Retinal pigment epithelial cell (primary cell): ENCODE measurements around the gene SLC6A16.
A peak's percentile ranks its signal among the peaks of the same experiment; 100 is the strongest.

Source experiments
- DNase-seq: peaks from one replicate; pipeline ENCODE4 v3.0.0-alpha.2; 2010; ENCODE audit warnings: low read depth
- H3K4me3 ChIP-seq: 2 replicates; pipeline ENCODE4 v1.5.1; 2011; ENCODE audit warnings: mild to moderate bottlenecking, low read length, control low read depth, moderate library complexity
- CTCF ChIP-seq: conservative IDR thresholded peaks from 2 replicates; pipeline ENCODE4 v1.5.1; 2011; ENCODE audit warnings: low read depth, low read length, control low read depth, inconsistent platforms

Gene SLC6A16

DNA sequence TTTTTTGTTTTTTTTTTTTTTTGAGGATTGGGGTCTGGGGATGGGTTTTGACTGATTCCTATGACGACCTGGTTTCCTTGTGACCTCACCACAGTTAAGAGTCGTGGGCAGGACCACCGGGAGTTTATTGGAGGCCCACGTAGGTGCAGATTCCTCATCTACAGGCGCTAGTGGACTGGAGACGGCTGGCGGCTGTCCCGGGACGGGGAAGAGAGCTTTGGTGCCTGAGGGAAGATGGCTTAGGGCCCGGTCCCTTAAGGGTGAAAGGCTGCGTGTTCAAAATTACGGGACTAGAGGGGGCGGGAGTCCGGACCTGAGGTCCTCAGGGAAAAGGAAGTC, 37.9 kb upstream of the SLC6A16 start:
- no peak for DNase-seq
- peak overlapping the region; percentile 88 for H3K4me3 ChIP-seq
- TF ChIP-seq CTCF, result no peak

GRCh38 chr19:49362048-49362928, 37.3 kb upstream of the SLC6A16 start, which contains the start of gene TEAD2:
Gene TEAD2, minus strand, starts transcription at chr19:49362416. Its CDS starts 2,341 bp downstream, at chr19:49360075.
- no peak for TF ChIP-seq CTCF
- H3K4me3 ChIP-seq, result peak within 1 kb of the TSS; percentile 88
- DNase-seq, result no peak

DNA sequence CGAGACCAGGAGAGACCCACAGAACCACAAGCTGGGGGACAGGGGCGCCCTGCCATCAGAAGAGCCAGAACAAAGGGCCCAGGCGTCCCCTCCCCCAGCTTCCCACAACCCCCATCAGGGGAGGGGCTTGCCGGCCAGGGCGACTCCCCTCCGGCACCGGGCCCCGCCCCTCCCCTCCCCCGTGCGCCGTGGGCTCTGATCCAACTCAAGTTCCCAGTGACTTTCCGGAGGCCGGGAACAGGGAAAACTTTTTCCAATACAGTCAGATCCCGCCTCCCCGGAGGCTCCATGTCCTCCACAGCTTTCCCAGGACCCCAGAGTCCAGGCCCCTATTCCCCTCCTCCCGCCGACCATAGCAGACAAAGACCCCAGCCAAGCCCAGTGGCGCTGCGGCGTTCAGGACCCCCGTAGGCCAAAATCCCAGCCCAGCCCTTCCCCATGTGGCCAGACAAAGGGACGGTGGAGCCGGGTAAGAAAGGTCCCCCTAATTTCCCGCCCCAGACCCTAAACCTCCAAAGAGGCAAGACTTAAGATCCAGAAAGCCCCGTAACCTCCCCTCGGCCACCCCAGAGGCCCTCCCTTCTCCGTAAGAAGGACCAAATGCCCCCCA, 36.6 kb upstream of the SLC6A16 start:
- DNase-seq, result peak; percentile 39

DNA sequence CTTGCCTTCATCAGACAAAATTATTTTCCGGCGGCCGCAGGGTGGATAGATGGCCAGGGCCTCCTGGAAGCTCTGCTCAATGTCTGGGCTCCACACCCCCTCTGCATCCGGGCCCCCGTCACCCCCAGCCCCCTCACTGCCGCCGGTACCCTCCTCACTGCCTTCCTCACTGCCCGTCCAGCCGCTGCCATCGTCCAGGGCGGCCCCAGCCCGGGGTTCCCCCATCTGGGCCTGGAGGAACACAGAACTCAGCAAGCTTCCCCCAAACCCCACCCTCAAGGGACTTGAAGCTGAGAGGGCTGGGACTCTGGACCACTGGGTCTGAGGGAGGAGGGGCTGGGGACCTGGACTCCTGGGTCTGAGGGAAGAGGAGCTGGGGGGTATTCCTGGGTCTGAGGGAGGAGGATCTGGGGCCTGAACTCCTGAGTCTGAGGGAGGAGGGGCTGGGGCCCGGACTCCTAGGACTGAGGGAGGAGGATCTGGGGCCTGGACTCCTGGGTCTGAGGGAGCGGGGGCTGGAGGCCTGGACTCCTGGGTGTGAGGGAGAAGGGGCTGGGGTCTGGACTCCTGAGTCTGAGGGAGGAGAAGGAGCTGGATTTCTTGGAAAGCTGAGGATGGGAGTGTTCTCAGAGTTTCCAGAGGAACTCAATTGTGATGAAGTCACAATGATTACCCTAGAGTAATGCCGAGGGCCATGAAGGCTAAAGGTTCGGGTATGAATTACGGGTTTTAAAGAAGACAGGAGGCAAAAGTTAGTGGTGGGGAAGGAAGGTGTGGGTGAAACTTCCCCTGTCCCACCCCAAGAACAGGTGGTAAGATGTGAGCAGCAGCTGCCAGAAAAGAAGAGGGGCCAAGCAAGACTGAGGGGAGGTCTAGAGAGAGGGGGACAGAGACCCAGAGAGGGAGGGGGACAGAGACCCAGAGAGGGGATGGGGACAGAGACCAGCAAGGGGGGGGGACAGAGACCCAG, 35.1 kb upstream of the SLC6A16 start:
- TF ChIP-seq CTCF, result no peak
- peak overlapping the region; percentile 88 for H3K4me3 ChIP-seq
- DNase-seq, result no peak

More for the DNA sequence above, 36.6 kb upstream of the SLC6A16 start:
- H3K4me3 ChIP-seq, result peak overlapping the region; percentile 88
- no peak for TF ChIP-seq CTCF

DNA sequence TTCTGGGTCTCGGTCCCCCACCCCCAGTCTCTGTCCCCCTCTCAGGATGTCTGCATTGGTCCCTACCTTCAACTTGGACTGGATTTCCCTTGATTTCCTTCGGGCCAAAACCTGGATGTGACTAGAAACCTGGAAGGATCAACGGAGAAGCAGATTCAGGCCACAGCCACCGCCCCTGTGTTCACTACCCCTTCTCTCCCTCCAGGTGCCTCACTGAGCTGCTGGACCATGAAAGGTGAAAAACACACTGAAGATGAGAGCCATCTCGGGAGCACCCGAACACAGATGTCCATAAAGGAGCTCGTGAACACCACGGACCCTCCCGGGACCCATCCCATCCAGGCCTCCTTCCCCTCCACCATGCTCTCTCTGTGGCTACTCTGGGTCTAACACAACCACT, 32.2 kb upstream of the SLC6A16 start:
- no peak for TF ChIP-seq CTCF
- no peak for DNase-seq
- no peak overlapping the region for H3K4me3 ChIP-seq

- no peak for TF ChIP-seq CTCF
- DNase-seq, result no peak
- no peak overlapping the region for H3K4me3 ChIP-seq
Measured at GRCh38 chr19:49356382-49356781, 31.4 kb upstream of the SLC6A16 start.
